NCI-H82 (cell line): ENCODE data around the gene PKD2.

Experiments used
- DNase-seq: peaks from one replicate; lab custom pipeline; 2025; lab: John Stamatoyannopoulos, UW

PKD2 gene

GRCh38 chr4:88007304-88008121 is at the start of gene PKD2:
PKD2 (plus strand) TSS chr4:88007635; CDS start chr4:88007734, 99 bp downstream.
- DNase-seq, result peak; percentile 78

GRCh38 chr4:87961993-87962392 is 45.4 kb upstream of the PKD2 start:
- DNase-seq, result no peak

GRCh38 chr4:87962398-87963146 is 44.9 kb upstream of the PKD2 start:
- DNase-seq, result peak; percentile 43

DNA sequence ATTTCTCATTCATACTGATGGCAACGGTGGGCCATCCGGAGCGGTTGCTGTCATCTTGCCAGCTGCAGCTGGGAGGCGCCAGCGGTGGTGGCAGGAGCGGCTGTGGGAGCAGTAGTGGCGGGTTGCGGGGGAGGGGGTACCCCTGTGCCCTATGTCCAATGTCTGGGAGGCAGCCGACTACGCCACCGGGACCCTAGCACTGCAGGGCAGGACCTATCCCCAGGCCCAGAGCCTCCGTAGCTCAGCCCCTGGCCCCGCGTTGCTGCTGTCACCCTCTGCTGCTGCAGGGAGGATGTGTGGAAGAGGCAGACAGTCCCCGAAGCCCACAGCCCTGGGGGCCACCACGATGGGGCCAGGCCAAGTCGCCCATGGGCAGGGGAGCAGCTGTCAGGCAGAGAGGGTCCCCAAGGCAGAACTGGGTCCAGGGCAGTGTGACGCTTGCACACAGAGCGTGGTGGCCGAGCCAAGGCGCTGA is 41.9 kb upstream of the PKD2 start:
- DNase-seq, result no peak

DNA sequence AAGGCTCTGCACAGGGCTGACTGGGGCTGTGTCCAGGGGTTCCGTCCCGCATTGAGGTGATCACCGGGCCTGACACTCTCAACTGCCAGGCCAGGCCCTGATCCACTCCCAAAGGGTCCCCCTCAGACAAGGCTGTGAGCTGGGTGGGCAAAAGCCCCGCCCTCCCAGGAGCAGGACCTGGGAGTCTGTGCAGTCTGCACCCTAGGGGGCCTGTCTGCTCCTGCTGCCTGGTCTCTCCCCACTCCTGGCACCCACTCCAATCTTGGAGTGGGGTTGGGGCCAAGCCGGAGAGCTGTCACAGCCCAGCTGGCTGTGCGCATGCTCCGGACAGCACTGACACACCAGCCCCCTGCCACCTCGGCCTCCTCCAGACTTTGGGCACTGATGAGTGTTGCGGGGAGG is 41.3 kb upstream of the PKD2 start:
- no peak for DNase-seq

GRCh38 chr4:87967193-87967592 is 40.2 kb upstream of the PKD2 start:
- no peak for DNase-seq

DNA sequence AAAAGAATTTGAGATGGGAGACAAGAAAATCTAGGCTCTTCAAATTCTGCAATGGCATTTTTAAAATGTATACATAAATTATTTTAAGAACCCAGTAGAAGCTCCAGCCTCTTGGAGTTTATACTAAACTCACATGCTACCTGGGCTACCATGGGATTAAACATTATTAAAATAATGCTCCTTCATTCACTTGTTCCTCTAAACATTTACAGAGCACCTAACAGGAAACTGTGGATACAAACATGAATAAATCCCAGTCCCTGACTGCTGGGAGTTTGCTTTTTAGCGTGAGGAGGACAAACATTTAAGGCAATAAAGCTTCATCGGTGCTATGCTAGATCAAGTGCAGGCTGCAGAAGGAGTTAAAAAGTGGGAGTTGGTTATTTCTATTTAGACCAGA is 37.3 kb upstream of the PKD2 start:
- DNase-seq, result no peak

DNA sequence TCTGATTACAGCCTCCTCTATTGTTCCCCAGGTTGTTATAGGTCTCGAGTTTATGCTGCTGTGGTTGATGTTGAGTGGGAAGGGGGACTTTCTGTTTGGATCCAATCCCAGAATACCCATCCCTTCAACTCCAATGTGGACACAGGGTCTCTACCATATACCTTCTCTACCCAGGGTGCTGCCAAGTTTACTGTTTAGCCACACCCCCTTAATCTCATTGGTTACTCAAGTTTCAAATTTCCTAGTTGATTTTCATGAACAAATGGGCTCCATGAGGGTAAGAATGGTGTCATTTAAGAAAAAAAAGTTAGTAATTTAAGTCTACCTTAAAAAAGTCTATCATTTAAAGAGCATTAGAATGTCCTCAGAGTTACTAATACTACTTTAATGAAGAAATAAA is 35.6 kb upstream of the PKD2 start:
- DNase-seq, result no peak

- peak; percentile 82 for DNase-seq
Measured at GRCh38 chr4:87973283-87974169, 33.9 kb upstream of the PKD2 start.

- peak; percentile 23 for DNase-seq
Measured at GRCh38 chr4:87974856-87975462, 32.5 kb upstream of the PKD2 start.

GRCh38 chr4:87975466-87975865 is 32.0 kb upstream of the PKD2 start, which contains the start of gene SPP1:
SPP1 (plus strand) TSS chr4:87975714; CDS start chr4:87976896, 1,182 bp downstream.
- DNase-seq, result peak; percentile 64

GRCh38 chr4:87977521-87978278 is 29.7 kb upstream of the PKD2 start:
- DNase-seq, result no peak

- no peak for DNase-seq
Measured at GRCh38 chr4:87978681-87979080, 28.8 kb upstream of the PKD2 start.

GRCh38 chr4:87979810-87980209 is 27.6 kb upstream of the PKD2 start:
- no peak for DNase-seq

GRCh38 chr4:87981486-87981885 is 25.9 kb upstream of the PKD2 start:
- no peak for DNase-seq

- no peak for DNase-seq
Measured at GRCh38 chr4:87982036-87982435, 25.4 kb upstream of the PKD2 start.

- no peak for DNase-seq
Measured at GRCh38 chr4:87982446-87983010, 24.9 kb upstream of the PKD2 start.

DNA sequence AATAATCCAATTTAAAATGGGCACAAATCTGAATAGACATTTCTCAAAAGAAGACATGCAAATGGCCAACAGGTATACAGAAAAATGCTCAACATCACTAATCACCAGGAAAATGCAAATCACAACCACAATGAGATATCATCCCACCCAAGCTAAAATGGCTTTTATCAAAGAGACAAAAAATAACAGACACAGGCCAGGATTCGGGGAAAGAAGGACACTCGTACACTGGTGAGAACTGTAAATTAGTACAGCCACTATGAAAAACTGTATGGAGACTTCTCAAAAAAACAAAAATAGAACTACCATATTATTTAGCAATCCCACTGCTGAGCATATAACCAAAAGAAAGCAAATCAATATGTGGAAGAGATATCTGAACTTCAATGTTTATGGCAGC is 23.4 kb upstream of the PKD2 start:
- DNase-seq, result no peak

DNA sequence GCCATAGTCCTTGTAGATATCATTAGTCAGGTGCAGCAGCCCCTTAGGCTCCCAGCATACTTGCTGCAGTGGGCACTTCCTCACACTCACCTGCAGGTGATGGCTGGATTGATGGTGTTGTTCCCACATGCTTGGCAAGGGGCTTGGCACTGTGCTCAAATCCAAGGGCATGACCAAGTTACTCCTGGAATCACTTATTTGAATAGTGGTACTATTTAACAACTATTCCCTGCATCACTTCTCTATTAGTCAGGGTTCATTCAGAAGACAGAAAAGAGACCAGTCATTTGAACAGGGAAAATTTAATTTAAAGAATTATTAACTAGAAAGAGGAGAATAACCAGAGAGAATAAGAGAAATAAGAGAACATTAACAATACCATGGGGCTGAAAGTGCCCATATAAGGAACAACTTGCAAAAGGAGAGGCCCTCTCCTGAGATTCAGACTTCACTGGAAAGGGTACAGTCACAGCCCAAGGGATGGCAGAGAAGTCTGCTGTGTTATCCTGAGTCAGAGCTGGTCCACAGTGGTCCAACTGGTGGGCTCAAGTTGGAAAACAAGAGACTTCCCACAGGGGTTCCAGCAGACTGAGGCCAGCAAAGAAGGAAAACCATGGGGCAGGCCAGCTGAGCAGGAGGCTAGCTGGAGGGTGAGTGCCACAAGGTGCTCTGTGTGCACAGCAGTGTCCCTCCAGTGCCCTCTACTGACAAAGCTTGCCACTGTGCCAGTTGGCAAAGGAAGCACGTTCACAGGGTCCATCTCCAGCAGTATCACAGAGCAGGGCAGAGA is 22.1 kb upstream of the PKD2 start:
- DNase-seq, result peak; percentile 74

DNA sequence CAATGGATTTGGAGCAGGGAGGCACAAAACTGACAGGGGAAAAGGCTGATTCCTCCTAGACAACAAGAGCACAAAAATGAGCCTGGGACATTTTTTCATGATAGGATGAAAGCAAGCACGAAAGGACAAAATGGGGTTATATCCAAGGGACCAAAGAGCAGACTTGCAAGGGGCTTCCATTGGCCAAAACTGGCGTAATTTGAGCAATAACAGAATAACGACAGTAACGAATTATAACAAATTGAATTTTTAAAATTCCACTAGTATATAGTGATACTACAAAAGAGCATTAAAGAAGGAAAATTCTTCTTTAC is 21.6 kb upstream of the PKD2 start:
- no peak for DNase-seq
